22Rv1 (cell line): ENCODE measurements around the gene GPBAR1.

Source experiments
- H3K27ac ChIP-seq: fragments of 450-650 bp; 2 replicates; pipeline ENCODE4 v1.5.1; 2017
- ZFX ChIP-seq: fragments of 450-650 bp; IDR thresholded peaks from 2 replicates; pipeline ENCODE4 v1.6.1; 2017; ENCODE audit warnings: antibody characterized with exemption, borderline replicate concordance
- TF ChIP-seq, protein P1 (sequence below): fragments of 450-650 bp; IDR thresholded peaks from 2 replicates; pipeline ENCODE4 v1.5.1; 2017; ENCODE audit warnings: mild to moderate bottlenecking

GPBAR1 gene

DNA sequence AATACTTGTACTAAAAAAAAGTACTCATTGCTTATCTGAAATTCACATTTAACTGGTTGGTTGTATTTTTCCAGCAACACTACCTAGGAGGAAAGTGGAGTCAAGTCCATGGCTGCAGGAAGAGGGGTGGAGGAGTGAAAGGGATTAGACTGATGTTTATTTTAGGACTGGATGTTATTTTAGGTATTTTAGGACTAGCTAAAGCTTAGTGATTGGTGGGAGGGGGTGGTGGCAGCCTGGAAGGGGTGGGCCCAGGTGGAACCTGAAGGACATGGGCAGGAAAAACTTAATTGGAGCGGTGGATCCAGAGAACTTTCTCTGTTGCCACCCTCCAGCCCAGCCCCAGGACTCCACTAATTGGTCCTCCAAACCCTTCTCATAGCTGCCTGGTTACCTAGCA lies 35.4 kb downstream of the GPBAR1 start:
- TF ChIP-seq ZFX: no peak
- TF ChIP-seq, protein P1, sequence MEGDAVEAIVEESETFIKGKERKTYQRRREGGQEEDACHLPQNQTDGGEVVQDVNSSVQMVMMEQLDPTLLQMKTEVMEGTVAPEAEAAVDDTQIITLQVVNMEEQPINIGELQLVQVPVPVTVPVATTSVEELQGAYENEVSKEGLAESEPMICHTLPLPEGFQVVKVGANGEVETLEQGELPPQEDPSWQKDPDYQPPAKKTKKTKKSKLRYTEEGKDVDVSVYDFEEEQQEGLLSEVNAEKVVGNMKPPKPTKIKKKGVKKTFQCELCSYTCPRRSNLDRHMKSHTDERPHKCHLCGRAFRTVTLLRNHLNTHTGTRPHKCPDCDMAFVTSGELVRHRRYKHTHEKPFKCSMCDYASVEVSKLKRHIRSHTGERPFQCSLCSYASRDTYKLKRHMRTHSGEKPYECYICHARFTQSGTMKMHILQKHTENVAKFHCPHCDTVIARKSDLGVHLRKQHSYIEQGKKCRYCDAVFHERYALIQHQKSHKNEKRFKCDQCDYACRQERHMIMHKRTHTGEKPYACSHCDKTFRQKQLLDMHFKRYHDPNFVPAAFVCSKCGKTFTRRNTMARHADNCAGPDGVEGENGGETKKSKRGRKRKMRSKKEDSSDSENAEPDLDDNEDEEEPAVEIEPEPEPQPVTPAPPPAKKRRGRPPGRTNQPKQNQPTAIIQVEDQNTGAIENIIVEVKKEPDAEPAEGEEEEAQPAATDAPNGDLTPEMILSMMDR: no peak
- peak overlapping the region; percentile 94 for H3K27ac ChIP-seq

- H3K27ac ChIP-seq: peak overlapping the region; percentile 94
- TF ChIP-seq, protein P1: no peak
- no peak for TF ChIP-seq ZFX
Observed at GRCh38 chr2:218296847-218297246, 36.0 kb downstream of the GPBAR1 start.

DNA sequence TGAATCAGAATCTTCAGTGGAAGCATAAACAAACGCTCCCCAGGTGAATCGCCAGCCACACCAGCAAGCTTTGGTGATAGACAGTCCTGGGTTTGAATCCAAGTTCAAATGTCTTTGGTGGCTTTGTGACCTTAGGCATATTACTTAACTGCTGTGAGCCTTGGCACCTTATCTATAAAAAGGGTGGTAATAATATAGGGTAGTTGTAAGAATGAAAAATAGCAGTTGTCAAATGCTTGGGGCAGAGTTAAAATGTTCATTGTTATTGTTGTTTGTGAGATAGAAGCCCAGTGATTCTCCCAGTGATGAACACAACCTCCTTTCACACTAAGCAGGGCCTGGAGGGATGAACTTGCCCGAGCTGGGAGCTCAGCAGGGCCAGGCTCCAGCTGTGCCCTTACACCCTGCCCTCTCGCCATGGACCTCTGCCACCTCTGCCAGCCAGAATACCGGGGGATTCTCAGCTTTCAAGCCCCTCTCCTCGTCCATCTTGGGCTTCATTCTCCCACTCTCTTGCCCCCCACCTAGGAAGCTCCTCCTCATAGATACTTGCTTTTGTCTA lies 37.6 kb downstream of the GPBAR1 start:
- peak overlapping the region; percentile 94 for H3K27ac ChIP-seq
- no peak for TF ChIP-seq ZFX
- TF ChIP-seq, protein P1: no peak

DNA sequence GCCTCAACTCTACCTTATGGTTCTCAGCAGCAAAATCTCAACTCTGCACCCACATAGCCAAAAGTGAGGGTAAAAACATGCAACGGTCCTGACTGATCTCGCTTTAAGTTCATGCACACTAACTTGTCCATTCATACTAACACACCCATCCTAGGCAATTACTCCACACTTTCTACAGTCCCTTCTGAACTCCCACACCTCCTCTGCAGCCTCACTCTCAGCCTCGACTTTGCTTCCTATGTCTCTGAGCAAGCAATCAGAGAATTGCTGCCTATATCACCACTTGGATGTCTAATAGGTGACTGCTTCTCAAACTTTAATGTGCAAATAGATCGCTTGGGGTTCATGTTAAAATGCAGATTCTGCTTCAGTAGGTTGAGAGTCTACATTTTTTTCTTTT lies 39.3 kb downstream of the GPBAR1 start:
- H3K27ac ChIP-seq: no peak overlapping the region
- no peak for TF ChIP-seq ZFX
- TF ChIP-seq, protein P1: no peak

GRCh38 chr2:218301176-218301819 lies 40.5 kb downstream of the GPBAR1 start:
- TF ChIP-seq, protein P1: peak; percentile 95
- no peak for TF ChIP-seq ZFX
- H3K27ac ChIP-seq: peak overlapping the region; percentile 41

GRCh38 chr2:218305383-218305782 lies 44.6 kb downstream of the GPBAR1 start:
- TF ChIP-seq, protein P1: no peak
- TF ChIP-seq ZFX: no peak
- H3K27ac ChIP-seq: no peak overlapping the region

GRCh38 chr2:218306184-218306920 lies 45.5 kb downstream of the GPBAR1 start:
- TF ChIP-seq, protein P1: no peak
- TF ChIP-seq ZFX: no peak
- H3K27ac ChIP-seq: no peak overlapping the region
